Lower leg skin (tissue), 4 donors: Measurements from ENCODE around the gene CRYGD. TPM values are rescaled to one million over a fixed set of nuclear protein-coding genes. Genes with fewer than 3 reads are reported as not detected.
"Not testable (repeated sequence)": the region's sequence is repeated elsewhere in the genome, so short reads cannot be mapped to it uniquely, and the experiment has no call there.

Experiments
- DNase-seq, 2 donors: peaks; one replicate each; pipeline ENCODE4 v3.0.0-alpha.2; 2019; ENCODE audit warnings: low spot score in 2 of 2
- H3K4me3 ChIP-seq: fragments of 200-600 bp; sonication (generic); 2 replicates; pipeline ENCODE4 v1.5.1; 2017; ENCODE audit warnings: mild to moderate bottlenecking, low read depth; ENCODE audit not compliant: poor library complexity, severe bottlenecking
- POLR2A ChIP-seq, 2 donors: fragments of 450-650 bp; IDR thresholded peaks; one replicate each; pipeline ENCODE4 v1.6.1; 2016 to 2017; ENCODE audit warnings: antibody characterized with exemption in 2 of 2, mild to moderate bottlenecking in 1 of 2, moderate library complexity in 1 of 2
- WGBS, 2 donors: methylation state at CpG; one replicate each; pipeline ENCODE4 v1.1.5; 2018; 5-methylcytosine and 5-hydroxymethylcytosine counted together
- intact Hi-C: fragments of 100-400 bp; cut with DNase I; formaldehyde crosslinking; loops from one replicate; pipeline ENCODE4 v1.15.0; 2023; ENCODE audit warnings: low total_unique reads
- total RNA-seq, 4 donors: library from RNA; depleted of rRNA; stranded (reverse); fragments of >200 nt; gene quantifications; one replicate each; pipeline ENCODE4 v1.1.0, GENCODE V29; 2016
- TF ChIP-seq, protein P1 (sequence below), 3 donors: fragments of 450-650 bp; IDR thresholded peaks; one replicate each; pipeline ENCODE4 v1.5.1; 2016; ENCODE audit warnings: antibody characterized with exemption in 3 of 3, mild to moderate bottlenecking in 3 of 3, moderate library complexity in 2 of 3

CRYGD gene
- total RNA-seq, 4 donors from 2014 or later: not detected

GRCh38 chr2:208142925-208143799 is 18.8 kb upstream of the CRYGD start:
- WGBS, 2 donors: 69 to 74% methylated on average over 14 of the region's 14 CpGs
- TF ChIP-seq, protein P1, sequence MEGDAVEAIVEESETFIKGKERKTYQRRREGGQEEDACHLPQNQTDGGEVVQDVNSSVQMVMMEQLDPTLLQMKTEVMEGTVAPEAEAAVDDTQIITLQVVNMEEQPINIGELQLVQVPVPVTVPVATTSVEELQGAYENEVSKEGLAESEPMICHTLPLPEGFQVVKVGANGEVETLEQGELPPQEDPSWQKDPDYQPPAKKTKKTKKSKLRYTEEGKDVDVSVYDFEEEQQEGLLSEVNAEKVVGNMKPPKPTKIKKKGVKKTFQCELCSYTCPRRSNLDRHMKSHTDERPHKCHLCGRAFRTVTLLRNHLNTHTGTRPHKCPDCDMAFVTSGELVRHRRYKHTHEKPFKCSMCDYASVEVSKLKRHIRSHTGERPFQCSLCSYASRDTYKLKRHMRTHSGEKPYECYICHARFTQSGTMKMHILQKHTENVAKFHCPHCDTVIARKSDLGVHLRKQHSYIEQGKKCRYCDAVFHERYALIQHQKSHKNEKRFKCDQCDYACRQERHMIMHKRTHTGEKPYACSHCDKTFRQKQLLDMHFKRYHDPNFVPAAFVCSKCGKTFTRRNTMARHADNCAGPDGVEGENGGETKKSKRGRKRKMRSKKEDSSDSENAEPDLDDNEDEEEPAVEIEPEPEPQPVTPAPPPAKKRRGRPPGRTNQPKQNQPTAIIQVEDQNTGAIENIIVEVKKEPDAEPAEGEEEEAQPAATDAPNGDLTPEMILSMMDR (IDR thresholded peaks at IDR 0.05): no peak
- TF ChIP-seq POLR2A (IDR thresholded peaks at IDR 0.05): no peak
- intact Hi-C loops: no loop called here
- no peak overlapping the region for H3K4me3 ChIP-seq
- DNase-seq: no peak

GRCh38 chr2:208142240-208142924 is 18.1 kb upstream of the CRYGD start:
- intact Hi-C loops: no loop called here
- DNase-seq: no peak
- H3K4me3 ChIP-seq: no peak overlapping the region
- 21 to 30% methylated on average over 8 of the region's 8 CpGs for WGBS, 2 donors
- TF ChIP-seq, protein P1 (IDR thresholded peaks at IDR 0.05): no peak
- no peak for TF ChIP-seq POLR2A (IDR thresholded peaks at IDR 0.05)

DNA sequence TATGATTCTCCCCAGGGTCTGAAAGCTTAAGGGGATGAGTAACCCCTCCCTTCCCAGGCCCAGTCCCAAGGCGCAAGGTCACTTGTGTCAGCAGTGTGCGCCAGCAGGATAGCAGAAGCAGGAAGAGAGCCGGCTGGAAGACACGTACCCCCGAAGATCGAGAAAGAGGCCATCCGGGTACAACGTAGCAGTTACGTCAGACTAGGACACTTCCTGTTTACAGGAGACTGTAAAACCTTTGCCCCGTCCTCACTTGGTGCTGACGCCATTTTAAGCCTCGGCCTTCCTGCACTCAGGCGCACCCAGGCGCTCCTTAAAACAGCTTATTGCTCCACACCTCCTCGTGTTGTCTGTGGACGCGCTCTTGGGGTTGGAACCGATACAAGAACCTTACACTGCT is 15.1 kb upstream of the CRYGD start:
- H3K4me3 ChIP-seq: no peak overlapping the region
- DNase-seq: no peak
- TF ChIP-seq, protein P1 (IDR thresholded peaks at IDR 0.05): no peak
- no peak for TF ChIP-seq POLR2A (IDR thresholded peaks at IDR 0.05)
- intact Hi-C loops: no loop called here
- 86 to 92% methylated on average over 18 of the region's 18 CpGs for WGBS, 2 donors

DNA sequence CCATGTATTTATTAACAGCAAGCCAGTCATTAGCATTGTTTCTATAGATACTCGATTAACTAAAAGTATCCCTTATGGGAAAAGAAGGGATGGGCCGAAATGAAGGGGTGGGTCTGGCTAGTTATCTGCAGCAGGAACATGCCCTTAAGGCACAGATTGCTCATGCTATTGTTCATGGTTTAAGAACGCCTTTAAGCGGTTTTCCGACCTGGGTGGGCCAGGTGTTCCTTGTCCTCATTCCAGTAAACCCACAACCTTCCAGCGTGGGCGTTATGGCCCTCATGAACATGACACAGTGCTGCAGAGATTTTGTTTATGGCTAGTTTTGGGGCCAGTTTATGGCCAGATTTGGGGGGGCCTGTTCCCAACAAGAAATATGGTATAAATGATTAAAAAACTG is 14.0 kb upstream of the CRYGD start:
- intact Hi-C loops, H3K4me3 ChIP-seq, DNase-seq: not testable (repeated sequence)
- 88 to 91% methylated on average over 7 of the region's 7 CpGs for WGBS, 2 donors

DNA sequence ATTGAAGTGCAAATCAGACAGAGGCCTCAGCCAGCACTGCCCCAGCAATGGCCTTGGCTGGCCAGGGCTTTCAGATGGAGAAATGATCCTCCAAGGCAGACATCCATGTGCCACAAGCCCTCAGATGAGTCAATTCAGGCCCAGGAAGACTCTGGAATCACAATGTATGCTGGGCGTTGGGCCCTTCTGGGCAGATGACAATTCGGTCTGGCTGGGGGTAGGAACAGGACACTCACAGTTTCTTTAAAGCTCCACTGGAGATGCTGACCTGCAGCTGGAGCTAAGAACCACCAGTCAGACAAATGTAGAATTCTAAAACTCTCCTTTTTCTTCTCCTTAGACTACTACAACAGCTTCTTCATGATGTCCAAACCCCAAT is 12.4 kb upstream of the CRYGD start:
- intact Hi-C loops: no loop called here
- 89 to 96% methylated on average over 2 of the region's 2 CpGs for WGBS, 2 donors
- DNase-seq: no peak
- no peak overlapping the region for H3K4me3 ChIP-seq
- TF ChIP-seq POLR2A (IDR thresholded peaks at IDR 0.05): no peak
- TF ChIP-seq, protein P1 (IDR thresholded peaks at IDR 0.05): no peak
